GM21390 (cell line): ENCODE measurements around the gene RGS7.
"Not testable (repeated sequence)": the region's sequence is repeated elsewhere in the genome, so short reads cannot be mapped to it uniquely, and the experiment has no call there.

Experiments used
- ATAC-seq: cut with Tn5 transposase; IDR thresholded peaks from one replicate; pipeline ENCODE4 v1.9.1; 2021; ENCODE audit not compliant: unreplicated experiment

RGS7 gene

GRCh38 chr1:240743705-240744104, 613.3 kb downstream of the RGS7 start:
- no peak for ATAC-seq

- no peak for ATAC-seq
These were observed 617.3 kb downstream of the RGS7 start for GRCh38 chr1:240739754-240740153.

GRCh38 chr1:240739139-240739538, 617.9 kb downstream of the RGS7 start:
- no peak for ATAC-seq

- ATAC-seq = no peak
These were observed 619.2 kb downstream of the RGS7 start for GRCh38 chr1:240737766-240738265.

GRCh38 chr1:240737298-240737697, 619.7 kb downstream of the RGS7 start:
- no peak for ATAC-seq

GRCh38 chr1:240734705-240735104, 622.3 kb downstream of the RGS7 start:
- not testable (repeated sequence) for ATAC-seq

- no peak for ATAC-seq
These were observed 623.0 kb downstream of the RGS7 start for GRCh38 chr1:240734001-240734400.

- peak; percentile 85 for ATAC-seq
These were observed 624.6 kb downstream of the RGS7 start for GRCh38 chr1:240732390-240732789.
